IPS-20b (cell line): ENCODE measurements around the gene C1QTNF2.
"Not testable (repeated sequence)": the region's sequence is repeated elsewhere in the genome, so short reads cannot be mapped to it uniquely, and the experiment has no call there.

Experiments
- H3K27ac ChIP-seq: one replicate; pipeline ENCODE4 v1.5.1; 2013; ENCODE audit warnings: low read length
- H3K27me3 ChIP-seq: 2 replicates; pipeline ENCODE4 v1.6.1; 2013; ENCODE audit warnings: mild to moderate bottlenecking, low read length, inconsistent platforms; ENCODE audit not compliant: insufficient read depth
- H3K36me3 ChIP-seq: 2 replicates; pipeline ENCODE4 v1.6.1; 2013; ENCODE audit warnings: low read depth, mild to moderate bottlenecking, inconsistent platforms, low read length, moderate library complexity; ENCODE audit not compliant: insufficient read depth
- H3K4me1 ChIP-seq: 2 replicates; pipeline ENCODE4 v1.6.1; 2013; ENCODE audit warnings: mild to moderate bottlenecking, control low read depth, inconsistent platforms, low read length, moderate library complexity; ENCODE audit not compliant: insufficient read depth
- H3K4me3 ChIP-seq: 2 replicates; pipeline ENCODE4 v1.5.1; 2013; ENCODE audit warnings: mild to moderate bottlenecking, low read length, inconsistent platforms
- H3K9ac ChIP-seq: 2 replicates; pipeline ENCODE4 v1.6.1; 2013; ENCODE audit warnings: low read depth, mild to moderate bottlenecking, inconsistent platforms, low read length, moderate library complexity
- H3K9me3 ChIP-seq: 2 replicates; pipeline ENCODE4 v1.6.1; 2013; ENCODE audit warnings: mild to moderate bottlenecking, low read depth, low read length, inconsistent platforms; ENCODE audit not compliant: insufficient read depth

The C1QTNF2 gene

DNA sequence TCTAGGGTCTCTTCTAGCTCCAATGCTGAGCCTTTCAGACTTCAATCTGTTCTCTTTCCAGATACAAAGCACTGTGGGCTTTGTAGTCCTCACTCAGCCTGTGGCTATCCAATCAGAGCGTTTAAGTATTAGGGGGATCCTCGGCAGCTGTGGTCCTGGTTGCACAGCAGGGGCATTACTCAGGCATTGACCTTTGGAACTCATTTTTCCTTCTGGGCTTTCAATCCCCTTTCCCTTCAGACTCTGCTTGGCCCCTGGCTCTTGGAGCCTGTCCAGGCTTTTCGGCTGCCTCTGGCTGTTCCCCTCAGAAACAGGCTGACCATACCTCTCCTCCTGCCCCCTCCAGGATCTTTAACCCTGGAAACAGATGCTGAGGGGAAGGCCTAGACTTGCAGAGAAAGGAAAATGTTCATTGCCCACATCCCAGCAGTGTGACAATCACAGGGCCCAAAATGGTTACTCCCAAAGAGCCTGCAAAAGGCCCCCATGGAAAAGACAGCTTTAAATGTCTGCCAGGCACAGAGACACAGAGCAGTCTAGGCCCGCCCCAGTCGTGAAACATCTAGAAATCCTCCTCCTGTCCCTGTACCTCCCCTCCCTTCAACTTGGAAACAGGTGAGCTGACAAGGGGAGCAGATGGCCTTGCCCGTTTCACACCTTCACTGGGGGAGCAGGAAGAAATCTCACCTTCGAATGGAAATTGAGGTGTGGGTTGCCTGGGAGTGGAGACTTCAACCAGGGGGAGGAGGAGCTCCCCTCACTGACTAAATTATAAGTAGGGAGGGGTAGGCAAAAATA, 13.7 kb downstream of the C1QTNF2 start:
- no peak overlapping the region for H3K27ac ChIP-seq
- no peak overlapping the region for H3K4me3 ChIP-seq
- no peaks in the 10 kb centered on the region for H3K27me3 ChIP-seq
- H3K9me3 ChIP-seq, result no peaks in the 10 kb centered on the region
- H3K36me3 ChIP-seq, result no peaks in the 10 kb centered on the region
- no peaks in the 10 kb centered on the region for H3K4me1 ChIP-seq
- H3K9ac ChIP-seq, result no peak overlapping the region

DNA sequence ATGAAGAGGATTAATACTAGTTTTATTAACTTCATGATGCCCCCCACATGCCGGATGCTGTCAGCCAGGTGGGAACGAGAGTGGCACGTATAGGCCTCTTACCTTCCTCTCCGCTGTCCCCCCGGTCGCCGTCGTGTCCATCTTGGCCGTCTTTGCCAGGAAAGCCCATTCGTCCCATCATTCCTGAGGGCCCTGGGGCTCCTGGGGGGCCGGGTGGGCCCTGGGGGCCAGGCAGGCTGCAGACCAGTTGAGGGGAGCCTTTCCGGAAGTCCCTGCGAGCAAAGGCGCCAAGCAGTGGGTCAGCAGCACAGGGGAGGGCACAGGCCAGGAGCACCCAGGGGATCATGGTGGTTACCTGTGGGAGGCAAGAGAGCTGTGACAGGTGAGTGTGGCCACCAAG, 15.8 kb downstream of the C1QTNF2 start:
- Histone ChIP-seq H3K27ac (no peak overlapping the region), H3K36me3 (no peaks in the 10 kb centered on the region), H3K9me3 (no peaks in the 10 kb centered on the region), H3K9ac (no peak overlapping the region), H3K27me3 (no peaks in the 10 kb centered on the region), H3K4me3 (no peak overlapping the region), H3K4me1 (no peaks in the 10 kb centered on the region)

DNA sequence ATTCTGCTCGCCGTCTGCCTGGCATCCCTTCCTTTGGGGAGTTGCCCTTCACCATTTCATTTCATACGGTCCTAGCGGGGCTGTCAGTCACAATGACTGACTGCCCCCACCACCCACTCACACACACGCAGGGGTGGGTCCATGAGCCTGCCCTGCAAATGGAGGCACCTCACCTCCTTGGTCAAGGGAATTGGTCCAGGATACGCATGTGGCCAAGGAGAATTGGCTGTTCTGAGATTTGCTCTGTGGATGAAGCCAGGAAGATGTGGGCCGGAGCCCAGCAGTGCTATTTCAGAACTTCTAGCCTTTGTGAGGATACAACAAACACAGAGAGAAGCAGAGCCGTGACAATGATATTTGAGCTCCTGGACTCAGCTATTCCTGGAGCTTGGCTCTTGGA, 17.0 kb downstream of the C1QTNF2 start:
- no peaks in the 10 kb centered on the region for H3K36me3 ChIP-seq
- no peaks in the 10 kb centered on the region for H3K9me3 ChIP-seq
- H3K27ac ChIP-seq, result no peak overlapping the region
- H3K4me1 ChIP-seq, result no peaks in the 10 kb centered on the region; the same call in 1 of the 2 replicates
- no peak overlapping the region for H3K9ac ChIP-seq
- H3K4me3 ChIP-seq, result no peak overlapping the region
- no peaks in the 10 kb centered on the region for H3K27me3 ChIP-seq

DNA sequence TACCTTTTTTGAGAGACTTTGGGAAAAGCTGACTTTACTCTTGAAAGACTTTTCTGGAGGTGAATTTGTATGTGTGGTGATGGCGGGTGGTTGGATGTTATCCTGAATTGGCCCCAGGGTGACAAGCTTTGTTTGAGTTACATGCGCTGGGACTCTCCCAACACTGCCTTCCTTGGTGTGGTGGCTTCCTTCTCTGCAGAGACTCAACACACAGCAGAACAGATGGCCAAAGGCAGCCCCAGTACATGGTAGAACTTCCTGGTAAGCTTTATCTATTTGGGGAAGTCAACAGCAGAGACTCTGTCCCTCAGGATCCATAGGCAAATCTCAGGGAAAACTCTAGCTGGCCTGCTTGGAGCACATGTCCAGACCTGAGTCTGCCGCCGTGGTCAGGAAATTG, 18.1 kb downstream of the C1QTNF2 start:
- no peak overlapping the region for H3K27ac ChIP-seq
- H3K9ac ChIP-seq, result no peak overlapping the region
- no peaks in the 10 kb centered on the region; the same call in 1 of the 2 replicates for H3K4me1 ChIP-seq
- no peaks in the 10 kb centered on the region for H3K9me3 ChIP-seq
- H3K4me3 ChIP-seq, result no peak overlapping the region
- H3K27me3 ChIP-seq, result no peaks in the 10 kb centered on the region
- H3K36me3 ChIP-seq, result no peaks in the 10 kb centered on the region

DNA sequence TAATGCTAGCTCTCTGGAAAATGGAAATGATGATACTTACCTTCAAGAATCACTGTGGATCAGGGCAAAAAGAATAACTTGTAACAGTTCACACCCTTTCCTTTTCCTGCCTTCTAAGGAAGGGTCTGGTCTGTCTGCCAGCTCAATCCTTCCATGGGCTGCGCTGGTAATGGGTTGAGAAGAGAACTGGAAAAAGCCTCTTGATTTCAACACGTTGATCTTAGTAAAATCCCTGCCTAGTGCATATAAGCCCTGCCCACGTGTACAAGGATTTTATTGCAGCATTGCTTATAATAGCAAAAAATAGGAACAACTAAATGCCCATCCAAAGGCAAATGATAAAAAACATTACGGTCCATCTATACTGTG, 20.5 kb downstream of the C1QTNF2 start:
- H3K9me3 ChIP-seq, result no peaks in the 10 kb centered on the region
- no peak overlapping the region for H3K27ac ChIP-seq
- H3K4me3 ChIP-seq, result no peak overlapping the region
- H3K4me1 ChIP-seq, result peaks cover 4% of the 10 kb centered on the region
- no peak overlapping the region for H3K9ac ChIP-seq
- H3K36me3 ChIP-seq, result no peaks in the 10 kb centered on the region
- H3K27me3 ChIP-seq, result no peaks in the 10 kb centered on the region

DNA sequence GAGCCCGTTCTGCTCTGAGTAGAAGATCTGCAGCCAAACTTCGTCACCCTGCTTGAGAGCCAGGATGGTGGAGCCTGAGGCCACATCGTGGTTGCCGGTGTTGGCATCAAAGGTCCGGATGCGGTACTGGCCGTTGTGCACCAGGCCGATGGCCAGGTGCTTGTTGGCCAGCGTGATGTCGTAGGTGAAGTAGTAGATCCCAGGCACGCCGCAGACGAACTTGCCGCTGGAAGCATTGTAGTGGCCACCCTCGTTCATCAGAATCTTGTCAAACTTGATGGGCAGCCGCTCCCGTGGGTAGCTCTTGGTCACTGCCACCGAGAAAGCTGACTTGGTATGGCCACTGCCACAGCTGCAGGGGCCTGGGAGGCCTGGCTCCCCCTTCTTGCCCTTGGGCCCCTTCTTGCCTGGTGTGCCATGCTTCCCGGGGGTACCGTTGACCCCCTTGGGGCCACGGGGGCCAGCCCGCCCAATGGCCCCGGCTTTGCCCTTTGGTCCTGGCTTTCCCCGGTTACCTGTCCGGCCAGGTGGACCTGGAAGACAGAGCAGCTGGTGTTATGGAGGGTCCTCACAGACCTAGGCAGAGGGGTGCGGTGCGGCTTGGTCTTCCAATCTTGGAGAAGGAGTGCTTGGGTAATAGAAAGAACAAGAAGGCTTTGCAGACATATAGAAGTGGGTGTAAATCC, 21.0 kb downstream of the C1QTNF2 start:
- no peaks in the 10 kb centered on the region for H3K27me3 ChIP-seq
- H3K4me1 ChIP-seq, result peaks cover 4% of the 10 kb centered on the region
- H3K27ac ChIP-seq, result no peak overlapping the region
- no peaks in the 10 kb centered on the region for H3K36me3 ChIP-seq
- no peak overlapping the region for H3K4me3 ChIP-seq
- H3K9me3 ChIP-seq, result no peaks in the 10 kb centered on the region
- no peak overlapping the region for H3K9ac ChIP-seq

DNA sequence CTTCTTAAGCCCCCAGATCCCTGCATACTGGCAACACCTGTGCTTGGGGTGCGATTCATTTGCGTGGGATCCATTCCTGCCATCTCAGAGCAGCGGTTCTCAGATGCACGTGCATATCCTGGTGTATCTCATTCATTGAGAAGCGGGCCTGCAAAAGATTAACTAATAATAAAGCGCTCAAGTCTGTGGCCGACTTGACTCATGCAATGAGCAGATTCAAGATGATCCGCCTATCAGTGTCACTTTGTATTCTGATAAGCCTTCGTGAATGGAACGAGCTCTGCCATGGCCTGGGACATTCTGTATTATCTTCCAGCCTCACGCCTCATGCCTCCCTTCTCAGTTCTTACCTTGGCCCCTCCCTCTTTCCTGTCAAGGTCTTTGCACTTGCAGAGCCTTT, 22.3 kb downstream of the C1QTNF2 start:
- peaks cover 4% of the 10 kb centered on the region for H3K4me1 ChIP-seq
- H3K9ac ChIP-seq, result no peak overlapping the region
- no peak overlapping the region for H3K27ac ChIP-seq
- no peaks in the 10 kb centered on the region for H3K36me3 ChIP-seq
- no peaks in the 10 kb centered on the region for H3K27me3 ChIP-seq
- no peak overlapping the region for H3K4me3 ChIP-seq
- H3K9me3 ChIP-seq, result no peaks in the 10 kb centered on the region

DNA sequence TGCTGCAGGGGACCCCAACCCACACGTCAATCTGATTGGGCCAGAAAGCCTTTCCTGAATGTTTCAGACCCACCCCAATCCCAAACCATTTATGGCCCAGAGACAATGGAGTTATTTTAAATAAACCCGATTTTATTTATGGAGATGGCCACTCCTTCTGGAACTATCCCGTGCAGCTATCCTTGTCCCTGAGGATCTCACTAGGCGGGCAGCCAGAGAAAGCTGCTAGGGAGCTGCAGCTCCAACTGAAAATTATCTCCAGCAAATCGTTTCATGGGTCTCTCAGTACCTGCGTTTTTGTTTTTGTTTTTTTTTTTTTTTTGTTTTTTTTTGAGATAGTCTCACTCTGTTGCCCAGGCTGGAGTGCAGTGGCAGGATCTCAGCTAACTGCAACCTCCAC, 23.0 kb downstream of the C1QTNF2 start:
- no peaks in the 10 kb centered on the region for H3K36me3 ChIP-seq
- peaks cover 4% of the 10 kb centered on the region for H3K4me1 ChIP-seq
- no peak overlapping the region for H3K9ac ChIP-seq
- no peaks in the 10 kb centered on the region for H3K9me3 ChIP-seq
- H3K27me3 ChIP-seq, result no peaks in the 10 kb centered on the region
- H3K27ac ChIP-seq, result no peak overlapping the region
- no peak overlapping the region for H3K4me3 ChIP-seq

DNA sequence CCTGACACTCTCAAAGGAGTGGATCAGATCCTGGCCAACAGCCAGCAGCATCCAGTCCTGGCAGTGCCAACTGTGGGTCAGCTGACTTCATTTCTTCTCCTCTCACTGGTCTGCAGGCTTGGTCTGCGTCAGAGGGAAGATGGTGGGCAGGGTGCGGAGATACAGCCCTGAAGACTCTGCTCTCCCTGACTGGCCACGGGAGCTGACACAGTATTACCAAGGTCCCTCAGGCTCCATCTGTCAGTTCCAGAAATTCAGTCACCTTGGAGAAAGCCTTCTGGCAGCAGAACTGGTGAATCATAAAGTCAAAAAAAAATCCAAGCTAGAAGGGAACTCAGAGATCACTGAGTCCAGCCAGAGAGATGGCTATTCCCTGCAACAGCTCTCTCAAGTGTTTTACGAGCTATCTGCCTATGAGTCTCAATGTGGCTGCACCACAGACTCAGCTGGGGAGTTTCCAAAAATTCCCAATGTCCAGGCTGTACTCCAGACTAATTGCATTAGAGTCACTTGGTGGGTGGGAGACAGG, 27.9 kb downstream of the C1QTNF2 start:
- Histone ChIP-seq H3K4me3 (no peak overlapping the region), H3K4me1 (peaks cover 4% of the 10 kb centered on the region; the same call in 1 of the 2 replicates), H3K9me3 (no peaks in the 10 kb centered on the region), H3K36me3 (no peaks in the 10 kb centered on the region), H3K27ac (no peak overlapping the region), H3K9ac (no peak overlapping the region), H3K27me3 (no peaks in the 10 kb centered on the region)

DNA sequence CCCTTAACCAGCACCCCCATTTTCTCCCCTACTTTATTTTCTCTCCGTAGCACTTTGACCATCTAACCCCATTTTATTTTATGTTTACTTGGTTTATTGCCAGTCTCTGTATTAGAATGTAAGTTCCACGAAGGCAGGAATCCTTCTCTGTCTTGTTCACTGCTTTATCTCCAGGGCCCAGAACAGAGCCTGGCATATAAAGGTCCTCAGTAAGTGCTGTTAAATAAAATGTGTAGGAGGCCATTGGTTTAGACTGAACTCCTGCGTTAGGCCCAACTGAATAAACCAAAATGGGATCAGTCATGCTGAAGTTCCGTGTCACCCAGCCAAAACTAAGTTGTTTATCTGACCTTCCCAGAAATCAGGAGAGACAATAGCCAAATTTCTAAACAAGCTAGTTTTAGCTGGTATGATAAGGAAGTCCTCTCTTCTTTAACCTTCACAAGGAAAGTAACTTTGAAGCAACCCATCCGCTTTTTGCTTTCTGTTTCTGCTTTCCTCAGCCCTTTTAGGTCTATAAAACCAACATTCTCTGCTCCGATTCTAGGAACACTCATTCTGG, 29.0 kb downstream of the C1QTNF2 start:
- H3K4me1 ChIP-seq, result peaks cover 4% of the 10 kb centered on the region; the same call in 1 of the 2 replicates
- H3K27me3 ChIP-seq, result no peaks in the 10 kb centered on the region
- H3K9me3 ChIP-seq, result no peaks in the 10 kb centered on the region
- no peak overlapping the region for H3K27ac ChIP-seq
- H3K9ac ChIP-seq, result no peak overlapping the region
- H3K36me3 ChIP-seq, result no peaks in the 10 kb centered on the region
- no peak overlapping the region for H3K4me3 ChIP-seq

DNA sequence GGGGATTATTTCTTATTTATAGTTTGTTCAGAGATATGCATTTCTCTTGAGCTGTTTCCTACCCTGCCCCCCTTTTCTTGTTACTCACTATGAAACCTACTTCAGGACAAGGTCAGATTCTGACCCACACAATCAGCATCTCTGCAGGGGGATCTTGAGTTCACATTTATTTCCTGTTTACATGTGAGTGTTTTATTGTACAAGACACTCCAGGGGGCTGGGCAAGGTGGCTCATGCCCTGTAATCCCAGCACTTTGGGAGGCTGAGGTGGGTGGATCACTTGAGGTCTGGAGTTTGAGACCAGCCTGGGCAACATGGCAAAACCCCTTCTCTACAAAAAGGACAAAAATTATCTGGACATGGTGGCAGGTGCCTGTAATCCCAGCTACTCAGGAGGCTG, 29.9 kb downstream of the C1QTNF2 start:
- 0 out of 2 replicates have a peak overlapping the region, but pooled peaks have one; percentile 7 for H3K9ac ChIP-seq
- H3K36me3 ChIP-seq, H3K27me3 ChIP-seq, H3K27ac ChIP-seq, H3K9me3 ChIP-seq, H3K4me3 ChIP-seq, H3K4me1 ChIP-seq: not testable (repeated sequence)
